GM21619 (cell line): ENCODE data around the gene ZNF532.

Experiments used
- ATAC-seq: cut with Tn5 transposase; IDR thresholded peaks from one replicate; pipeline ENCODE4 v1.9.1; 2021; ENCODE audit not compliant: unreplicated experiment

ZNF532 gene

DNA sequence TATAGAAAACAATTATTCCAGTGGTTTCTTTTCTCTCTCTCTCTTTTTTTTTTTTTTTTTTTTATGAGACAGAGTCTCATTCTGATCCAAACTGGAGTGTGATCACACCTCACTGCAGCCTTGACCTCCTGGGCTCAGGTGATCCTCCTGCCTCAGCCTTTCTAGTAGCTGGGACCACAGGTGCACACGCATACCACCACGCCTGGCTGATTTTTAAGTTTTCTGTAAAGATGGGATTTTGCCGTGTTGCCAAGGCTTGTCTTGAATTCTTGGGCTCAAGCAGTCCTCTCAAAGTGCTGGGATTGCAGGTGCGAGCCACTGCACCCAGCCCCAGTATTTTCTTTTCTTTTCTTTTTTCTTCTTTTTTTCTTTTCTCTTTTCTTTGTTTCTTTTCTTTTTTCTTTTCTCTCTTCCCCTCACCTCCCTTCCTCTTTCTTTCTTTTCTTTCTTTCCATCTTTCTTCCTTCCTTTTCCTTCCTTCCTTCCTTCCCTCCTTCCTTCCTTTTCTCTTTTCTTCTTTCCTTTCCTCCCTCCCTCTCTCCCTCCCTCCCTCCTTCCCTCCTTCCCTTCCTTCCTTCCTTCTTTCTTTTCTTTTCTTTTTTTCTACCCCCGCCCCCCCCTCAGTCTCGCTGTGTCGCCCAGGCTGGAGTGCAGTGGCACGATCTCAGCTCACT lies 76.9 kb downstream of the ZNF532 start:
- ATAC-seq: no peak

- ATAC-seq: no peak
Measured at GRCh38 chr18:58943896-58944295, 79.2 kb downstream of the ZNF532 start.

- ATAC-seq: no peak
Measured at GRCh38 chr18:58947136-58947732, 82.6 kb downstream of the ZNF532 start.

DNA sequence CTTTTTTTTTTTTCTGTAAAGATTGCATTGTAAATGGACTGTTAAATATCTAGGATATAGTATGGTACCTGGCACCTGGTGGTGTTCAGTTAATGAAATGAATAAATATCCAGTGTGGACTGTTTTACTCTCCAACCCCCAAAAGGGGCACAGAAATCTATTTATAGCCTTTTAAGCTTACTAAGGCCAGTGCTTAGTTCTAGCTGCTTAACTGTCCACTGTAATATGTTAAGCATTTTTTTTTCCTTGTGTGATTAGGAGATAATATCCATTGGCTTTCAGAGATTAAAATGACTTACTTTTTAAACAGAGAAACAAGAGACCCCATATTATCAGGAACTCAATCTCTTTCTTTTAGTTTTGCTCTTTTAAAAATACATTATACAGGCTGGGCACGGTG lies 84.4 kb downstream of the ZNF532 start:
- no peak for ATAC-seq

DNA sequence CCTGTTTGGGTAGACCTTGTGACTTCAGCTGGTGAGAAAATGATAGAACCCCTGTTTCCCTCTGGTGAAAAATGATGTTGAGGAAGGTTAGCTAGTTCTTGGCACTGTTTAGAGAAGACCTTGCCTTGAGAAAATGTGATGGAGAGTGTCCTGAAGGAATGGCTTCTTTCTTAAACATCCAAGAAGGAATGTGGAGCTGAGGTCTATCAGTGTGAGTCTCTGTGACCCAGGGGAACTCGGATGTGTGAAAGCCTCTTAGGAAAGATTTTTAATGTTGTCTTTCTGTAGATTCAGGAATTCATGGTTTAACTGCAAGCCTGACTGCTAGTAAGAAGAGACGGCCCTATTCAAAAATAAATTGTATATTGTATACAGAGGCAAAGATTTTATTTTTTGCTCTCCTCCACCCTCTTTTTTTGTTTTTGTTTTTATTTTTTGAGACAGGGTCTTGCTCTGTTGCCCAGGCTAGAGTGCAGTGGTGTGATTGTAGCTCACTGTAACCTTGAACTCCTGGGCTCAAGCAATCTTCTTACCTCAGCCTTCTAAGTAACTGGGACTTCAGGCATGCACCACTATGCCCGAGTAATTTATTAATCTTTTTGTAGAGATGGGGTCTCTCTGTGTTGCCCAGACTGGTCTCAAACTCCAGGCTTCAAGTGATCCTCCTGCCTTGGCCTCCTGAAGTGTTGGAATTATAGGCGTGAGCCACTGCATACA lies 87.5 kb downstream of the ZNF532 start:
- no peak for ATAC-seq

DNA sequence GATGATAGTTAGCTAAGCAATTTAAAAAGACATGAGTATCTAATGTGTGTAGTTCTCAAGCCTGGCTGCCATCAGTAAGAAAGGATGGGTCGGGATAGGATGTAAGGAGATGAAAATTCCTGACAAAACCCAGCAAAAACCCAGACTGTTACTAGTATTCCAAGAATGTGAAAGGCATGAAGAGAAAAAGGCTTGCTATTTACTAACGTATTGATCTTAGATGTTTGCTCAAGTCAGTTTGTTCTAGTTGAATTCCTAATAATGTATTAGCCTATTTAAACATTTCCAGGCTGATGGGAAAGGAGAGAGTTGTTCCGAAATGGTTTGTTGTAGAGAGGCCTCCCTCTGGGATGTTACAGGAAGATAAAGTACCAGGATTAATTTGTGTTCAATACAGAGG lies 88.2 kb downstream of the ZNF532 start:
- no peak for ATAC-seq

- ATAC-seq: no peak
Measured at GRCh38 chr18:58953627-58954026, 89.0 kb downstream of the ZNF532 start.

DNA sequence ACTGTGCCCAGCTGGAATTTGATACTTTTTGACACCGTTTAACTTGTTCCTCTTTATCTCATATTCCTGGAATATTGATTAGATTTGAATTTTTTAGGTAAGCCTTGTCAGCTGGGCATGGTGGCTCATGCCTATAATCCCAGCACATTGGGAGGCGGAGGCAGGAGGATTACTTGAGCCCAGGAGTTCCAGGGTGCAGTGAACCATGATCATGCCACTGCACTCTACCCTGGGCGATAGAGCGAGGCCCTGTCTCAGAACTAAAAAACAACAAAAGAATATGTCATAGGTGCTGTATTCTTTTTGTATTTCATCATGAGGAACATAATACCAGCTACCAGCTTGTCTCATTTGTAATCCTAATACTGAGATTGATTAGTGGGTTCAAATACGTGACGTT lies 90.3 kb downstream of the ZNF532 start:
- ATAC-seq: no peak

DNA sequence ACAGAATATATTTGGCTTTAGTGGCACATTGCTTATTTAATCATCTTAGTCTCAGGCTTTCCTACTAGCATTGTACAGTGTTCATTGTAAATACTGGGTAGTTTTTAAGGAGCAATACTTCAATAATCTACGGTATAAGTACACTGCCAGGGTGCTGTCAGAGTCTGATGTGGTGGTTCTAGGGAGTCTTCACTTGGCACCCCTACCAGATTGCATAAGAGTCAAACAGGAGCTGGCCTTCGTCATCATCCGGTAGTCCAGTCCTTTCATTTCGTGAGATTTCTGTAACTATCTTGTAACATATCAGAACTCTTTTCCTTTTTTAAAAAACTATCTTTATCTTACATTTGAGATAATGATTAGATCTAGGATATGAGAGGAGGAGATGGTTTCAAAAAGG lies 91.1 kb downstream of the ZNF532 start:
- ATAC-seq: no peak

- no peak for ATAC-seq
Measured at GRCh38 chr18:58958628-58959027, 94.0 kb downstream of the ZNF532 start.

- no peak for ATAC-seq
Measured at GRCh38 chr18:58960508-58960907, 95.8 kb downstream of the ZNF532 start.

GRCh38 chr18:58960946-58961722 lies 96.5 kb downstream of the ZNF532 start:
- no peak for ATAC-seq

DNA sequence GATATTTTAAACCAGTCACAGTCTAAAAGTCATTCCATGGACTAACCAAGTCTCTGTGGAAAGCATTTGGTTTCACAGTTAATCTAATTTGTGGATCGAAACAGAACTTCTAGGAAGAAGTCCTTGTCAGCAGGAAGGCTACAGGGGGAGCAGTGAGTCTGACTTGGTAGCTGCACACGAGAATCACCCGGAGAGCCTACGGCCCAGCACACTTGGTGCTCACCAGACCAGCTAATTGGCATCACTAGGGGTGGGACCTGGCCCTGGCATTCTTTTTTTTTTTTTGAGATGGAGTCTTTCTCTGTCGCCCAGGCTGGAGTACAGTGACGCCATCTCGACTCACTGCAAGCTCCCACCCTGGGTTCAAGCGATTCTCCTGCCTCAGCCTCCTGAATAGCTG lies 97.7 kb downstream of the ZNF532 start:
- ATAC-seq: no peak

DNA sequence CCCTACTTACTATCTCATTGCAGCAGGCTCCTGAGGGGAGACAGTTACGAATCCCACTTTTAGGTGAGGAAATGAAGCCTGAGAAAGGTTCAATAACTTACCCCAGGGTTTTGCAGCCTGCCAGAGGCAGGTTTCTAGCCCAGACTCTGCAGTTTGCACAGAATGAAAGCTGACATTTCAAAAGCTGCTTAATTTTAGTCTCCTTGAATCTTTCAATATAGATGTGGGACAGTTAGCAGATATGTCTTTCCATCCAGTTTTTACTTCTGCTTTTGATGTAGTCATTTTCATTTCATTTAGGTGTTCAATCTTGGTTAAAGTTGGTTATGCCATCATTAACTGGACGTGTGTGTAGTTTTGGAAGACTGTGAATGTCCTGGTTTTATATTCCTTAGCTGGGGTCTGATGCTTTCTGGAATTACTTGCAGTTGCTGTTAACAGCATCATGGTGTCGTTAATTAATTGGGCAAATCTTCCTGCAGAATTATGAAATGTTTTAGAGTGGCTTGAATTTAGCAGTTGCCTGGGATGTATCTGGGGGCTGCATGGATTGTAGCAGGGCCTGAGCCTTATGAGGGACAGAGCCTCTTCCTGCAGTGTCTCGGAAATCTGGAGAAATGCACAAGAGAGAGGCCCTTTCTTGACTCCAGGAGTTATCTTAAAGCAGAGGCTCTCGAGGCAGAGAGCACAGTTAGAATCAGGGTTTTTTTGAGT lies 100.8 kb downstream of the ZNF532 start:
- ATAC-seq: no peak

DNA sequence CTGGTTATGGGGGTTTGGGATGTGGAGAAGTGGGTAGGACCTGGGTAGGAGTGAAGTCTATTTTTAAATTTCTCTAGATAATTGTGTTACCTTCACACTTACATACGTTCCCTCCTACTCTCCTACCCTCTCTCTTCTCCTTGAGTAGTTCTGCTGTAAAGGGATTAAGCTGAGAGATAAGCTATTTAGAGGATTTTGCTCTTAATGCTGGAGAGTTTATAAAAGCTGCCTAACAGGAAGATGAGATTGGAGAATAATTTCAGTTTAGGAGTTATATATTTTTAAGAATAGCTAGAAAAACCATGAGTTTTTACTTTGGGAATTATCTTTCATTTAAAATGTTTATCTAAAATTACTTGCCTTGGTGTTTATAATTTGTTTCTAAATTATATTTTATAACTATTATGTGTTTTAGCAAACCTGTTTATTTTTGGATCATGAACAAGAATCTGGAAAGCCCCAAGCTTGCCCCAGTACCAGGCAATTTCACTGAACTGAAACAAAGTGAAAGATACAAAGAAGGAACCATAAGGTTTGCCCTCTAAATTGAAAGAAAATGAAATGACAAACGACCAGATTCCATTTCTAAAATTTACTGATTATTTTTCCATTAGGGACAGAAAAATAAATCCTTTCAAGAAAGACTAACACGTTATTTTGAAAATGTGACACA lies 101.5 kb downstream of the ZNF532 start:
- no peak for ATAC-seq

DNA sequence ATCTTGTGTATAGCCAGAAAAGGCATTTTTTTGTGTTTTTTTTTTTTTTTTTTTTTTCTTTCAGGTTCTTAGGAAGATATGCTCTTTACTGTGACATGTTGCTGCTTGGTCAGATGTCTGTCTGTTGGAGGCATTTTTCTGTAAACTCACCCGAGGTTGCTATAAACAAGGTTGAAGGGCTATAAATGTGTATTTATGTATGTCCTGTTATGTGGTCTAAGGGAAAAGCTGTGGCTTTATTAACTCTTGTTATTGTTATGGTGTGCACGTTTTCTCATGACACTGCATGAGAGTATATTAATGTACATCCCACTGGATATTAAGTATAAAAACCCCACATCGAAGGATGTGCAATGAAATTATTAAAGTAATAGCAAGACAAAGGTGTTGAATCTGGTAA lies 102.0 kb downstream of the ZNF532 start:
- no peak for ATAC-seq

GRCh38 chr18:58967751-58968254 lies 103.1 kb downstream of the ZNF532 start:
- no peak for ATAC-seq

GRCh38 chr18:58970943-58971790 lies 106.5 kb downstream of the ZNF532 start:
- ATAC-seq: peak; percentile 85

GRCh38 chr18:58975296-58975695 lies 110.6 kb downstream of the ZNF532 start:
- ATAC-seq: no peak
